Breast epithelium (tissue), 4 donors: Measurements from ENCODE around the gene FOXRED2. TPM values are rescaled to one million over a fixed set of nuclear protein-coding genes. Genes with fewer than 3 reads are reported as not detected.
"Not testable (repeated sequence)": the region's sequence is repeated elsewhere in the genome, so short reads cannot be mapped to it uniquely, and the experiment has no call there.

ENCODE experiments used
- DNase-seq, 2 donors: peaks; one replicate each; pipeline ENCODE4 v3.0.0-alpha.2; 2019; ENCODE audit warnings: low spot score in 2 of 2
- H3K27ac ChIP-seq, 2 donors: fragments of 200-600 bp; sonication (generic) in 1 of 2; one replicate each; pipeline ENCODE4 v1.5.1; 2016 to 2019; ENCODE audit warnings: mild to moderate bottlenecking in 1 of 2
- H3K27me3 ChIP-seq, 2 donors: fragments of 200-600 bp; sonication (generic) in 1 of 2; one replicate each; pipeline versions ENCODE4 v1.5.1 to v1.6.0; 2017 to 2019; ENCODE audit warnings: control low read depth in 1 of 2, mild to moderate bottlenecking in 1 of 2
- H3K36me3 ChIP-seq: fragments of 200-600 bp; one replicate; pipeline ENCODE4 v1.5.1; 2019
- H3K4me1 ChIP-seq, 2 donors: fragments of 200-600 bp; sonication (generic); one replicate each; pipeline ENCODE4 v1.5.1; 2016 to 2019; ENCODE audit warnings: control low read depth in 1 of 2
- H3K4me3 ChIP-seq, 3 donors: fragments of 200-600 bp; sonication (generic); 1 replicate in 2 of 3; 2 replicates in 1 of 3; pipeline ENCODE4 v1.5.1; 2016 to 2019; ENCODE audit warnings: mild to moderate bottlenecking in 3 of 3, moderate library complexity in 2 of 3
- H3K9me3 ChIP-seq, 2 donors: fragments of 200-600 bp; sonication (generic) in 1 of 2; one replicate each; pipeline ENCODE4 v1.5.1; 2016 to 2019; ENCODE audit warnings: control low read depth in 1 of 2
- POLR2A ChIP-seq: fragments of 450-650 bp; IDR thresholded peaks from one replicate; pipeline ENCODE4 v1.6.1; 2016; ENCODE audit warnings: antibody characterized with exemption, mild to moderate bottlenecking, moderate library complexity
- POLR2AphosphoS5 ChIP-seq, 3 donors: sonication (generic); formaldehyde crosslinking; IDR thresholded peaks; one replicate each; pipeline ENCODE4 v1.6.1; 2017; ENCODE audit warnings: antibody characterized with exemption in 3 of 3
- intact Hi-C: fragments of 100-400 bp; cut with DNase I; formaldehyde crosslinking; loops from one replicate; pipeline ENCODE4 v1.15.1; 2023; ENCODE audit warnings: low total_unique reads
- total RNA-seq, 3 donors: library from RNA; depleted of rRNA; stranded (reverse); fragments of >200 nt; gene quantifications; one replicate each; pipeline ENCODE4 v1.1.0, GENCODE V29; 2016
- TF ChIP-seq, protein P1 (sequence below), 3 donors: fragments of 450-650 bp; IDR thresholded peaks; one replicate each; pipeline ENCODE4 v1.5.1; 2016 to 2017; ENCODE audit warnings: antibody characterized with exemption in 3 of 3, mild to moderate bottlenecking in 3 of 3, moderate library complexity in 3 of 3

The FOXRED2 gene
- total RNA-seq, 3 donors from 2014 or later: 4.9 to 9.9 (median 6.1) TPM

DNA sequence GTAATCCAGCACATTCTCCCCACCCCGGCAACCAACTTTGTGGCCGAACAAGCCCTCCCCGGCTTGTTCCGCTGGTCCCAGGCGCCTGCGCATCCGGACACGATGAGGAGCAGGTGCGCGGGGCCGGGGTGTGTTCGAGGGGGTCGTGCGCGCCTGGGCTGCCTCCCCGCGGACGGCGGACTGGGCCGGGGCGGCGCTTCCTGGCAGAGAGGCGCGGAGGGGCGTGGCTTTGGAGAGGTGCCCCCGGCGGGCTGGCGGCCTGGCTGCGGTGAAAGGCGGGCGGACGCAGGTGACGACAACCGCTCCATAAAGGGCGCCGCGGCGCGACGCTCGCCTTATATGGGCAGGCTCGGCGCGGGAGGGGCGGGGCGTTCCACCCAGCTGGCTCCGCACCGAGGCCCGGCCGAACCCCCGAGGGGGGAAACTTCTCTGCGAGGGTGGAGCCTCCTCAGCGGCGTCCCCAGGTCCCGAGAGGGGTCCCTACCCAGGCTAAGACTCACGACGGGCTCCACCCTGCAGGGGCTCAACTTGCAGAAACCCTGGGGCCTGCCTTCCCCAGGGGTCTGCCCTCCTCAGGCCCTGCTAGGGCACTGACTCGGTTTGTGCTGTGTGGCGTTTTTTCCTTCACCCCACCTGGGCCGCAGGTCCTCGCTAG lies 51.8 kb downstream of the FOXRED2 start:
- Histone ChIP-seq H3K27me3 (no peaks in the 10 kb centered on the region), H3K4me3 (peak overlapping the region; percentile 45 to 72 (median 51)), H3K27ac (peak overlapping the region; percentile 94 to 98), H3K36me3 (no peaks in the 10 kb centered on the region), H3K4me1 (peaks cover 8 to 20% of the 10 kb centered on the region in 2 donors), H3K9me3 (no peaks in the 10 kb centered on the region)
- intact Hi-C loops: no loop called here
- TF ChIP-seq POLR2AphosphoS5 (IDR thresholded peaks at IDR 0.05) (peak; percentile 83 to 94 (median 91)), POLR2A (peak; percentile 67)
- TF ChIP-seq, protein P1, sequence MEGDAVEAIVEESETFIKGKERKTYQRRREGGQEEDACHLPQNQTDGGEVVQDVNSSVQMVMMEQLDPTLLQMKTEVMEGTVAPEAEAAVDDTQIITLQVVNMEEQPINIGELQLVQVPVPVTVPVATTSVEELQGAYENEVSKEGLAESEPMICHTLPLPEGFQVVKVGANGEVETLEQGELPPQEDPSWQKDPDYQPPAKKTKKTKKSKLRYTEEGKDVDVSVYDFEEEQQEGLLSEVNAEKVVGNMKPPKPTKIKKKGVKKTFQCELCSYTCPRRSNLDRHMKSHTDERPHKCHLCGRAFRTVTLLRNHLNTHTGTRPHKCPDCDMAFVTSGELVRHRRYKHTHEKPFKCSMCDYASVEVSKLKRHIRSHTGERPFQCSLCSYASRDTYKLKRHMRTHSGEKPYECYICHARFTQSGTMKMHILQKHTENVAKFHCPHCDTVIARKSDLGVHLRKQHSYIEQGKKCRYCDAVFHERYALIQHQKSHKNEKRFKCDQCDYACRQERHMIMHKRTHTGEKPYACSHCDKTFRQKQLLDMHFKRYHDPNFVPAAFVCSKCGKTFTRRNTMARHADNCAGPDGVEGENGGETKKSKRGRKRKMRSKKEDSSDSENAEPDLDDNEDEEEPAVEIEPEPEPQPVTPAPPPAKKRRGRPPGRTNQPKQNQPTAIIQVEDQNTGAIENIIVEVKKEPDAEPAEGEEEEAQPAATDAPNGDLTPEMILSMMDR (IDR thresholded peaks at IDR 0.05): no peak
- peak; percentile 95 to 97 for DNase-seq

DNA sequence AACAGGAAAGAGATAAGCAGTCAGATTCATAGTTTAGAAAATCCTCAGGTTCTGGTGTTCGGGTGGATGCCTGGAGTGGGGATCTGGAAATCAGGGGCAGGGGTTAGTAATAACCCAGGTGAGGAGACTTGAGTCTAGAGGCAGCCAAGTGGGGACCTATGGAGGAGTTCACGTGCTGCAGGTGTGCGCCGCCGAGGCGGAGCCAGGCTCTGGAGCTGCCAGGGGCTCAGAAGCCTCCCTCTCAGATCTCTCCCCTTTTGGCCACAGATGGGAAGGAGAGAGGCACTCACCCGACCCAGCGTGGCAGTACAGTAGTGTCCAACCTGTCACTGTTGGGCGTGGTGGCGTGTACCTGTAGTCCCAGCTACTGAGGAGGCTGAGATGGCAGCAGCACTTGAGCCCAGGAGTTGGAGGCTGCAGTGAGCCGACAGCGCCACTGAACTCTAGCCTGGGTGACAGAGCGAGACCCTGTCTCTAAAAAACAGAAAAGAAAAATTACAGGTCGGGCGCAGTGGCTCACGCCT lies 52.9 kb downstream of the FOXRED2 start:
- Histone ChIP-seq H3K4me1 (peaks cover 8 to 26% of the 10 kb centered on the region in 2 donors), H3K27me3 (no peaks in the 10 kb centered on the region), H3K4me3 (no peak overlapping the region), H3K27ac (peak overlapping the region; percentile 94 to 98), H3K9me3 (no peaks in the 10 kb centered on the region), H3K36me3 (no peaks in the 10 kb centered on the region)
- no peak for DNase-seq
- intact Hi-C loops: no loop called here
- TF ChIP-seq POLR2AphosphoS5 (IDR thresholded peaks at IDR 0.05) (no peak), POLR2A (no peak)
- TF ChIP-seq, protein P1 (IDR thresholded peaks at IDR 0.05): no peak

DNA sequence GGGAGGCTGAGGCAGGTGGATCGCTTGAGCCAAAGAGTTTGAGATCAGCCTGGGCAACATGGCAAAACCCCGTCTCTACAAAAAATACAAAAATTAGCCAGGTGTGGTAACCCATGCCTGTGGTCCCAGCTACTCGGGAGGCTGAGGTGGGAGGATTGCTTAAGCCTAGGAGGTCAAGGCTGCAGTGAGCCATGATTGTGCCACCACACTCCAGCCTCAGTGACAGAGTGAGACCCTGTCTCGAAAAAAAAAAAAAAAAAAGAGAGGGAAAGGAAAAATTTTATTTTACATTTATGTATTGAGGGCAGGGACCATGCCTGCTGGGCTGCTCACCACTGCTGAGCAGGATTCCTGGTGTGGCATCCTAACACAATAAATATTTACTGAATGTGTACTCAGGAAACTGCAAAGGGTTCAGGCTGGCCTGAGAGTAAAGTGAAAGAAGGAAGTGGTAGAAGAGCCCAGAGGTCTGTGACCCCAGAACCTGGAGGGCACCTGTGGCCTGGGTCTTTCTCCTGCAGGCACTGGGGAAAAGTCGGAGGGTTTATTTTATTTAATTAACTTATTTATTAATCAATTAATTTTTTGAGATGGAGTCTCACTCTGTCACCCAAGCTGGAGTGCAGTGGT lies 53.7 kb downstream of the FOXRED2 start:
- DNase-seq, H3K36me3 ChIP-seq, intact Hi-C loops, H3K9me3 ChIP-seq, H3K27me3 ChIP-seq, H3K4me3 ChIP-seq: not testable (repeated sequence)
- peak overlapping the region; percentile 96 to 98 for H3K27ac ChIP-seq
- peaks cover 6 to 33% of the 10 kb centered on the region in 2 donors for H3K4me1 ChIP-seq

DNA sequence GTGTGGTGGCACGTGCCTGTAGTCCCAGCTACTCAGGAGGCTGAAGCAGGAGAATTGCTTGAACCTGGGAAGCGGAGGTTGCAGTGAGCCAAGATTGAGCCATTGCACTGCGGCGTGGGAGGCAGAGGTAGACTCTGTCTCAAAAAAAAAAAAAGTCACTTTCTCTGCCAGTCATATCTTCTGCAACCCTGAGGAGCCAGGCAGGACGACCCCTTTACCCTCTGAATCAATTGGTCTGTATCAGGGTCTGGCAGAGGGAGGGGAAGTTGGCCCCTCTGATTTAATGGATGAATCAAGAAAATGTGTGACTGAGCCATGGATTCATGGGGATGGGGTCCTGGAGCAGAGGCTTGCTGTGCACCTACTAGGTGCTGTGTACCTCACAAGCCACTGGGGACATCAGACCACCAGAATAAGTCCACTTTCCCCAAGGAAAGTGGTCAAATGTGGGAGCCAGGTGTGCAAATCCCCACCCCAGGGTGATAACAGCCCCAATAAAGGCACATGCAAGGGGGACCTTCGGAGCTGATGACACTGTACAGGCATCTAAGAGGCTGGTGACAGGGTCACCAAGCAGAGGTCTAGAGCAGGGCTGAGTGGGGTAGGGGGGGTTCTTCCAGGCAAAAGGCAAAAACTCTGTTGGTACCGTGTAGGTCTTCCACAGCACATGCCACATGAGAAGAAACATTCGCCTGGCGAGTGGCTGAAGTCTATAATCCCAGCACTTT lies 54.4 kb downstream of the FOXRED2 start:
- peaks cover 4 to 33% of the 10 kb centered on the region in 2 donors for H3K4me1 ChIP-seq
- peak overlapping the region; percentile 96 to 98 for H3K27ac ChIP-seq
- no peaks in the 10 kb centered on the region for H3K27me3 ChIP-seq
- H3K36me3 ChIP-seq: no peaks in the 10 kb centered on the region
- peak overlapping the region in 1 of 3 donors; percentile 9 for H3K4me3 ChIP-seq
- no peaks in the 10 kb centered on the region for H3K9me3 ChIP-seq
- no peak for TF ChIP-seq POLR2AphosphoS5 (IDR thresholded peaks at IDR 0.05)
- TF ChIP-seq, protein P1 (IDR thresholded peaks at IDR 0.05): no peak
- no peak for TF ChIP-seq POLR2A
- intact Hi-C loops: no loop called here
- DNase-seq: no peak

DNA sequence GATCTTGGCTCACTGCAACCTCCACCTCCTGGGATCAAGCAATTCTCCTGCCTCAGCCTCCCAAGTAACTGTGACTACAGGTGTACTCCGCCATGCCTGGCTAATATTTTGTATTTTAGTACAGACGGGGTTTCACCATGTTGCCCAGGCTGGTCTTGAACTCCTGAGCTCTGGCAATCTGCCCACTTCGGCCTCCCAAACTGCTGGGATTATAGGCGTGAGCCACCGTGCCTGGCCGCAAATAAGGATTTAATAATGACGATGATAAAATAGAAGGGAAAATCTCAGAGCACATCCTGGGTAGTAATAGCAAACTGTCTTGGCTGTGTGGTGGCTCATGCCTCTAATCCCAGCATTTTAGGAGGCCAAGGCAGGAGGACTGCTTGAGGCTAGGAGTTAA lies 55.9 kb downstream of the FOXRED2 start:
- H3K27me3 ChIP-seq, H3K36me3 ChIP-seq, intact Hi-C loops, H3K9me3 ChIP-seq, DNase-seq, H3K4me3 ChIP-seq: not testable (repeated sequence)
- Histone ChIP-seq H3K4me1 (peaks cover 2 to 31% of the 10 kb centered on the region in 2 donors), H3K27ac (peak overlapping the region; percentile 96 to 98)
